ENCODE measurements around the gene EMC6.

DNA sequence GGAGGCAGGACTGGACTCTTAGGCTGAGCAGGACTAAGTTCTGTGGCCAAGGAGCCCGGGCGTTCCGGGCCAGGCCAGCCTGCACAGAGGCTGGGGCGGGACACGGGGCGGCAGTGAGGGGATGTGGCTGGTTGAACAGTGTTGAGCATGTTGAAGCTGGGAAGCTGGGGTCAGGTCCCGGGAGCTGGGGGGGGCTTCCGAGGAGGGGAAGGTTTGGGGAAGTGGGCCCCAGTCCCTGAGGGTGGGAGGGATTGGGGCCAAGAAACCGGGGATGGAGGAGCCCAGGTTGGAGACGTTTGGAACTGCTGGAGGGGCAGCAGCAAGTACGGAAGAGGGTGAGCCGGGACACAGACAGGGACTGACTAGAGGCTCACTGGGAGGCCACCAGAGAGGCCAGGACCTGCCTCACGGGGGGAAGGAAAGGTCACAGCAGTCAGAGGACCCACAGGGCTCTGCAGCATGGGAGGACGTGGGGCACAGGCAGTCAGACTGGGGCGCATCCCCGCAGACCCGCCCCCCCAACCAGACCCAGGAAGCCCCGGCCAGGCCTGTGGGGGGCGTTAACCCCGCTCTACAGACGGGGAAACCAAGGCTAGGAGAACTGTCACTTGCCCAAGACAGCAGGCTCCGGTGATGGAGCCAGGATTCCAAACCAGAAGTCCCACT lies 9.7 kb upstream of the EMC6 start:
- TF ChIP-seq EZH2 (IDR thresholded peaks at IDR 0.05; ENCODE audit: borderline replicate concordance, low read depth, low read length, severe bottlenecking): no peak
- TF ChIP-seq, protein P1, sequence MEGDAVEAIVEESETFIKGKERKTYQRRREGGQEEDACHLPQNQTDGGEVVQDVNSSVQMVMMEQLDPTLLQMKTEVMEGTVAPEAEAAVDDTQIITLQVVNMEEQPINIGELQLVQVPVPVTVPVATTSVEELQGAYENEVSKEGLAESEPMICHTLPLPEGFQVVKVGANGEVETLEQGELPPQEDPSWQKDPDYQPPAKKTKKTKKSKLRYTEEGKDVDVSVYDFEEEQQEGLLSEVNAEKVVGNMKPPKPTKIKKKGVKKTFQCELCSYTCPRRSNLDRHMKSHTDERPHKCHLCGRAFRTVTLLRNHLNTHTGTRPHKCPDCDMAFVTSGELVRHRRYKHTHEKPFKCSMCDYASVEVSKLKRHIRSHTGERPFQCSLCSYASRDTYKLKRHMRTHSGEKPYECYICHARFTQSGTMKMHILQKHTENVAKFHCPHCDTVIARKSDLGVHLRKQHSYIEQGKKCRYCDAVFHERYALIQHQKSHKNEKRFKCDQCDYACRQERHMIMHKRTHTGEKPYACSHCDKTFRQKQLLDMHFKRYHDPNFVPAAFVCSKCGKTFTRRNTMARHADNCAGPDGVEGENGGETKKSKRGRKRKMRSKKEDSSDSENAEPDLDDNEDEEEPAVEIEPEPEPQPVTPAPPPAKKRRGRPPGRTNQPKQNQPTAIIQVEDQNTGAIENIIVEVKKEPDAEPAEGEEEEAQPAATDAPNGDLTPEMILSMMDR (IDR thresholded peaks at IDR 0.05; ENCODE audit: borderline replicate concordance, extremely low read depth, low read length, poor library complexity, severe bottlenecking): no peak
